ENCODE results near the gene OR6A2. TPM values are rescaled to one million over a fixed set of nuclear protein-coding genes. Genes with fewer than 3 reads are reported as not detected.
A peak's percentile ranks its signal among the peaks of the same experiment; 100 is the strongest.

The OR6A2 gene
- total and polyA plus RNA-seq, 9 of the 15 experiments (the other 6 are each of a cell fraction or from before 2014, with no cell fraction given): 0.04 to 0.69 (median 0.35) TPM; not detected in 2

- Histone ChIP-seq H3K27me3 (ENCODE audit: control insufficient read depth in 2 of 2, insufficient read depth in 2 of 2, low read length in 2 of 2) (no peaks in the 10 kb centered on the region), H3K36me3 (ENCODE audit: control insufficient read depth, insufficient read depth, low read length) (no peaks in the 10 kb centered on the region), H3K4me3 (no peak overlapping the region), H4K20me1 (replicated peaks; ENCODE audit: control insufficient read depth, insufficient read depth, low read length) (no peaks in the 10 kb centered on the region), H3K4me2 (ENCODE audit: insufficient read depth, low read length) (no peak overlapping the region), H3K79me2 (ENCODE audit: control insufficient read depth, insufficient read depth, low read length) (no peaks in the 10 kb centered on the region), H3K9ac (ENCODE audit: insufficient read depth in 1 of 2, low read depth in 2 of 2, low read length in 2 of 2) (no peak overlapping the region), H3K27ac (ENCODE audit: extremely low read depth, low read depth, low read length) (no peak overlapping the region), H3K9me3 (replicated peaks; ENCODE audit: control insufficient read depth, insufficient read depth, low read depth, low read length) (no peaks in the 10 kb centered on the region), H3K9me1 (ENCODE audit: control insufficient read depth, insufficient read depth, low read length) (no peaks in the 10 kb centered on the region), H3K4me1 (replicated peaks in 1 of 2; ENCODE audit: control insufficient read depth in 2 of 2, insufficient read depth in 2 of 2, low read length in 2 of 2) (no peaks in the 10 kb centered on the region), H2AFZ (ENCODE audit: low read depth, low read length) (no peak overlapping the region)
- ATAC-seq: peak; percentile 83
- WGBS (ENCODE audit: insufficient coverage, low coverage, missing lambda C conversion rate): 3% methylated on average over 7 of the region's 7 CpGs
- intact Hi-C loops (cut with micrococcal nuclease) (no loop called here), in situ Hi-C loops (cut with MboI) (no loop called here)
- no TSS peak for BruUV-seq (replicated peaks)
- POLR2A ChIA-PET: interaction anchor here (1.4 kb wide), 1 partner anchor 37 kb away, joined by 3 read pairs; no protein-coding TSS in a partner anchor
- FAIRE-seq: no peak
- CTCF ChIA-PET (ENCODE audit: low intra/inter-chr PET ratio): interaction anchor here (0.6 kb wide), 1 partner anchor 13 kb away, joined by 4 read pairs; no protein-coding TSS in a partner anchor
- DNase-seq (ENCODE audit: extremely low read depth in 1 of 4, low spot score in 3 of 4): peak in 1 of 4 experiments; percentile 13
- TF ChIP-seq REST (IDR thresholded peaks at IDR 0.05; ENCODE audit: borderline replicate concordance) (peak; percentile 92), REST (CRISPR knock-in tag; IDR thresholded peaks at IDR 0.05; ENCODE audit: low read depth) (no peak), CTCFL (IDR thresholded peaks at IDR 0.05; ENCODE audit: borderline replicate concordance, insufficient read depth, low read depth, low read length, poor library complexity, severe bottlenecking) (no peak), CREM (IDR thresholded peaks at IDR 0.05; ENCODE audit: low read depth) (peak; percentile 59)
Observed at GRCh38 chr11:6825231-6825744, 25.8 kb upstream of the OR6A2 start.
